NCI-H446 treated with DMSO at 0.1 percent for 48 hours (cell line): ENCODE results near the gene RING1.
"Not testable (repeated sequence)": the region's sequence is repeated elsewhere in the genome, so short reads cannot be mapped to it uniquely, and the experiment has no call there.

ENCODE experiments used
- DNase-seq: peaks from one replicate; lab custom pipeline; 2025; lab: John Stamatoyannopoulos, UW

The RING1 gene

GRCh38 chr6:33206027-33206863, 2.1 kb upstream of the RING1 start:
- no peak for DNase-seq

- DNase-seq = no peak
These were observed 1.3 kb upstream of the RING1 start for GRCh38 chr6:33206864-33207551.

DNA sequence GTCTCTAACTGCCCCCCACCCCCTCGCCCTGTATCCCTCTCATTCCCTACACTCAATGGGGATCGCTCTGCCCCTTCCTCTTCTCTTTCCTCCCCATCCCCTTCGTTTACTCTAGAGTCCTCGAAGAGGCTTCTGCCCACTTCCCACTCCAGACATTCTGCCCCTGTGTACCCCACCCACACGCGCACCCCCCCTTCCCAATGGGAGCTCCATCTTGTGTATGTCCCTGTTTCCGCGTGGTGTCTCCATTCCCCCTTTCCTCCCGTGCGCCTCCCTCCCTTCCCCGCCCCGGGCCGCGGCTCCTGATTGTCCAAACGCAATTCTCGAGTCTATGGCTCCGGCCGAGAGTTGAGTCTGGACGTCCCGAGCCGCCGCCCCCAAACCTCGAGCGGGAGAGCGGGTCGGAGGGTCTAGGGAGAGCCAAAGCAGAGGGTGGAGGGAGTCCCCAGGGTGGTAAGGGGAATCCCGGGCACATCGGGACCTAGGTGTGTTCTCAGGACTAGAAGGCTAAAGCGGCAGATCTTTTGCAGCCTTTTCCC, 679 bp upstream of the RING1 start:
- DNase-seq = no peak

GRCh38 chr6:33209856-33210255, 1.6 kb downstream of the RING1 start:
- no peak for DNase-seq

GRCh38 chr6:33211136-33211535, 2.8 kb downstream of the RING1 start:
- DNase-seq = no peak

GRCh38 chr6:33211666-33212422, 3.5 kb downstream of the RING1 start:
- DNase-seq = no peak

- no peak for DNase-seq
These were observed 4.5 kb downstream of the RING1 start for GRCh38 chr6:33212857-33213165.

DNA sequence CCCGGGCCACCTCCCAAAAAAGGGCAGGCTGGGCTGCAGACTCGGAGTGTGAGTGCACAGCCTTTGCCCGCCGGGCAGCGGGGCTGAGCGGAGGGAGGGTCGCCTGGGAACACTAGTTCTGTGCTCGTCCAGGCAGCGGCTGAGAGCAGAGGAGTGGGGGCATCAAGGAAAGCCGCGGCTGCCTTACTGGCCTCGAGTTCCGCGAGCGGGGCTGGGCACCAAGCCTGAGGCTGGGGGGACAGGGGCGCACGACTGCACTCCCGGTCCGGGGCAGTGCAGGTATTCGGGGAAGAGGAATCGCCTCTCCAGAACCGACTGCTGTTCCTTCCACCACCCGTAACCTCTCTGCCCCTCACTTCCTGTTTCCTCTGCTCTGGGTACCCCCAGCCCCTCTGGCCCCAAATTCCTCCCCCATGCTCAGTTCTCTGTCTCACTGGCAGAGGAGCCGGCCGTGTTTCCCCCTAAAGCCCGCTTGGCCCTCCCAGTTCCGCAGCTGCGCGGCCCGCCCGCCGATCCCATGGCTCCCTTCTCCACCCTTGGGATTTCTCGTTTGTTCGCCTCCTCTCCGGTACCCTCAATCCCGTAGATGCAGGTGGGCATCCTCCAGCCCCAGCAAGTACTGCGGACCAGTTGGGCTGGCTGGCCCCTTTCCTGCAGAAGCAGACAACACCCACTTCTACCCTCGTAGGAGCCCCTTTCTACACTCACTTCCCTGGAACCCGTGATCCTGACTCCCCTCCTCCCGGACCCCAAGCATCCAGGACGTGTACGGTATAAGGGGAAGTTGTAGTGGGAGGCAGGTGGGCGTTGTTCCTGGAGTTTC, 5.1 kb downstream of the RING1 start:
- DNase-seq = no peak

DNA sequence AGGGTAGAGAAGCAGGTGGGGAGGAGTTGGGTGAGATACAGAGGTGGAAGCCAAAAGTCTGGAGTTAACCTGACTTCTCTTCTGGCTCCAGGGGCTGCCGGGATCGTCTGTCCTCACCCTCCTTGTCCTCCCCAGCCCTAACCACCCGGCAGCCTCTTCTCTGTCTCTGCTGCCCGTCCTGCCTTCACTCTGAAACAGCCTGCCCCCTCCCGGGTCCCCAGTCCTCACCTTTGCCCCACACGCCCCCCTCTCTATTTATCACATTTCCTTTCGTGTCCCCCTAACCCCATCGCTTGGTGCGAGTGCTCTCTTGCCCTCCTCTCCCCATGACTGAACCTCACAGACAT, 5.7 kb downstream of the RING1 start:
- no peak for DNase-seq

GRCh38 chr6:33215271-33216116, 7.2 kb downstream of the RING1 start:
- DNase-seq = no peak

GRCh38 chr6:33216117-33216649, 7.9 kb downstream of the RING1 start:
- no peak for DNase-seq

DNA sequence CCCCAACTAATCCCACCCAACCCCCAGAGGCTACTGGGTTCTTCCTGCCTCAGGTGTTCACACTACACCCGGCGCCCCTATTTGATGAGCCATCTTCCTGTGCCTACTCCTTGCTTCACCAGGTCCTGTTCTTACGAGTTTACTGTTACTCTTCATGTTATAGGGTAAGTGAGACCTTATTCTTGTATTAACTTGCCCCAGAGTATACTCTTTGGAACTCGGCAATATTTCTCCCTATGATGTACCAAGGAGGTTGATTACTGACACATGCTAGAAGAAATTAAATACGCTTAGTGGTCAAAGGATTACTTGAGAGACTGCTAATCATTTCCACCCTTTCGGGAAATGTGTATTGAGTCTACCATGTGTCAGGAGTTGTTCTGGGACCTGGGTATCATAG, 8.9 kb downstream of the RING1 start:
- DNase-seq = no peak

GRCh38 chr6:33217681-33218080, 9.4 kb downstream of the RING1 start:
- no peak for DNase-seq

DNA sequence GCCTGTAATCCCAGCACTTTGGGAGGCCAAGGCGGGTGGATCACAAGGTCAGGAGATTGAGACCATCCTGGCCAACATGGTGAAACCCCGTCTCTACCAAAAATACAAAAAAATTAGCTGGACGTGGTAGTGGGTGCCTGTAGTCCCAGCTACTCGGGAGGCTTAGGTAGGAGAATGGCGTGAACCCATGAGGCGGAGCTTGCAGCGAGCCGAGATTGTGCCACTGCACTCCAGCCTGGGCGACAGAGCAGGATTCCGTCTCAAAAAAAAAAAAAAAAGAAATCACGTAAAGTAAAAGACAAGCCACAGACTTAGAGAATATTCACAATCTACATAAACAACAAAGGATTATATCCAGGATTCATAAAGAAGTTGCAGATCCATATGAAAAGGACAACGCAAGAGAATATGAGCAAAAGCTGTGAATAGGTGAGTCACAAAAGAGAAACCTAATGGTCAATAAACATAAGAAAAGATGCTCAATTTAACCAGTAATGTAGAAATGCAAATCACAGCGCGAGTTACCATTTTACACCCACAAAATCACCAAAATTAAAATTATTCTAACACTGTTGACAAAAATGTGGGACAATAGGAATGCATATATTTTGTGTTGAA, 18.3 kb downstream of the RING1 start:
- DNase-seq = not testable (repeated sequence)

DNA sequence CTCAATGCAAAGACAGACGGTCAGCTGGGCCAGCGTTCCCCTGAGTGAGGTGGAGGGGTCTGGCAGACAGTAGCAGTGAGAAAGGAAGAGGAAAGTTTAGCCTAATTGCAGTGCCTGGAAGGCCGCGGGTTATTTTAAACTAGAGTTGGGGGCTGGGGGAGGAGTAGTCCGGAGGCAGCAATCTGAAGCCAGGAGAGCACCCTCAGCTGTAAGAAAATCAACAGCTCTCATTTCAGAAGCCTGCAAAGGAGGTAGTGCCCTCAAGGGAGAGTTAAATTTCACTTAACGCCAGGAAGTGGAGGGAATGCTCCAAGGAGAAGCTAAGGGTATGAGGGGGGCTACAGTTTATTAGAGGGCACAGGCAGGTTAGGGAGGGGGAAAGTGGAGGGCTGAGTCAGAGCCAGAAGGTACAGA, 26.9 kb downstream of the RING1 start:
- no peak for DNase-seq

GRCh38 chr6:33236328-33236727, 28.0 kb downstream of the RING1 start:
- no peak for DNase-seq

GRCh38 chr6:33236852-33237251, 28.6 kb downstream of the RING1 start:
- DNase-seq = no peak

DNA sequence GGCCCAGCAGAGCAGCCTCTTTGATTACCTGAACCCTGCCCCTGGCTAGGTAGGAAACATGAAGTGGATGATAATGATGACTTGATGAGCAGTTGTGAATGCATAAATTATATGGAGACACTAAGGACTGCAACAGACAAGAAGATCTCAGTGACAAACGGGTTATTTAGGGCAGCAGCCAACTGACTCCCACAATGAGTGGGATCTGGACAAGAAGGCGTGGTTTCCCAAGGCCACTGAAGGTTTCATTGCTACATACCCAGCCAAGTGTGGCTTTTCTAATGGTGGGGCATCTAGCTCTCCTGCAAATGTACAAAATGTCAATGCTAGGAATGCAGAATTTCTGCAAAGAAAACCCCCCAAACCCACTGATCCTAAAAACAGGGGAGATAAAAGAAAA, 29.4 kb downstream of the RING1 start:
- DNase-seq = no peak

- DNase-seq = no peak
These were observed 33.7 kb downstream of the RING1 start for GRCh38 chr6:33241968-33242367.

- no peak for DNase-seq
These were observed 35.2 kb downstream of the RING1 start for GRCh38 chr6:33243476-33243875.
